Measurements from ENCODE around the gene CLPTM1L. TPM values are rescaled to one million over a fixed set of nuclear protein-coding genes. Genes with fewer than 3 reads are reported as not detected.

The CLPTM1L gene
- polyA plus RNA-seq, 1 experiment = 85.5 TPM

GRCh38 chr5:1312993-1313833 lies 31.7 kb downstream of the CLPTM1L start:
- peaks cover 13% of the 10 kb centered on the region for H3K9me3 ChIP-seq (ENCODE audit: control insufficient read depth, insufficient read depth, low read length)
- DNase-seq (ENCODE audit: low read depth, low spot score) = no peak
- no peak overlapping the region for H3K27ac ChIP-seq (ENCODE audit: low read depth, low read length)
- ChIA-PET CTCF (no interaction called here), POLR2A (no interaction called here)
- H3K27me3 ChIP-seq (ENCODE audit: control insufficient read depth, insufficient read depth, low read length) = peaks cover 2% of the 10 kb centered on the region
- no peak overlapping the region for H3K4me3 ChIP-seq (ENCODE audit: low read depth, low read length)
- TF ChIP-seq CTCF (IDR thresholded peaks at IDR 0.05; ENCODE audit: low read depth, low read length) = no peak

GRCh38 chr5:1312206-1312605 lies 32.7 kb downstream of the CLPTM1L start:
- ChIA-PET CTCF (no interaction called here), POLR2A (no interaction called here)
- H3K4me3 ChIP-seq (ENCODE audit: low read depth, low read length) = no peak overlapping the region
- DNase-seq (ENCODE audit: low read depth, low spot score) = no peak
- TF ChIP-seq CTCF (IDR thresholded peaks at IDR 0.05; ENCODE audit: low read depth, low read length) = no peak
- H3K27me3 ChIP-seq (ENCODE audit: control insufficient read depth, insufficient read depth, low read length) = peaks cover 2% of the 10 kb centered on the region
- H3K9me3 ChIP-seq (ENCODE audit: control insufficient read depth, insufficient read depth, low read length) = peaks cover 13% of the 10 kb centered on the region
- H3K27ac ChIP-seq (ENCODE audit: low read depth, low read length) = no peak overlapping the region

- TF ChIP-seq CTCF (IDR thresholded peaks at IDR 0.05; ENCODE audit: low read depth, low read length) = no peak
- DNase-seq (ENCODE audit: low read depth, low spot score) = no peak
- peaks cover 13% of the 10 kb centered on the region for H3K9me3 ChIP-seq (ENCODE audit: control insufficient read depth, insufficient read depth, low read length)
- peaks cover 2% of the 10 kb centered on the region for H3K27me3 ChIP-seq (ENCODE audit: control insufficient read depth, insufficient read depth, low read length)
- POLR2A ChIA-PET = no interaction called here
- H3K27ac ChIP-seq (ENCODE audit: low read depth, low read length) = no peak overlapping the region
- CTCF ChIA-PET = no interaction called here
- H3K4me3 ChIP-seq (ENCODE audit: low read depth, low read length) = no peak overlapping the region
Measured at GRCh38 chr5:1311439-1312055, 33.4 kb downstream of the CLPTM1L start.

GRCh38 chr5:1310118-1310517 lies 34.8 kb downstream of the CLPTM1L start:
- H3K4me3 ChIP-seq (ENCODE audit: low read depth, low read length) = no peak overlapping the region
- DNase-seq (ENCODE audit: low read depth, low spot score) = no peak
- peaks cover 2% of the 10 kb centered on the region for H3K27me3 ChIP-seq (ENCODE audit: control insufficient read depth, insufficient read depth, low read length)
- ChIA-PET POLR2A (no interaction called here), CTCF (no interaction called here)
- TF ChIP-seq CTCF (IDR thresholded peaks at IDR 0.05; ENCODE audit: low read depth, low read length) = no peak
- peaks cover 13% of the 10 kb centered on the region for H3K9me3 ChIP-seq (ENCODE audit: control insufficient read depth, insufficient read depth, low read length)
- no peak overlapping the region for H3K27ac ChIP-seq (ENCODE audit: low read depth, low read length)

GRCh38 chr5:1304033-1304432 lies 40.9 kb downstream of the CLPTM1L start:
- H3K4me3 ChIP-seq (ENCODE audit: low read depth, low read length) = no peak overlapping the region
- ChIA-PET POLR2A (no interaction called here), CTCF (no interaction called here)
- no peak for DNase-seq (ENCODE audit: low read depth, low spot score)
- H3K27ac ChIP-seq (ENCODE audit: low read depth, low read length) = no peak overlapping the region
- peaks cover 9% of the 10 kb centered on the region for H3K27me3 ChIP-seq (ENCODE audit: control insufficient read depth, insufficient read depth, low read length)
- TF ChIP-seq CTCF (IDR thresholded peaks at IDR 0.05; ENCODE audit: low read depth, low read length) = no peak
- no peaks in the 10 kb centered on the region for H3K9me3 ChIP-seq (ENCODE audit: control insufficient read depth, insufficient read depth, low read length)

All from AG04450 (cell line).